D721Med (cell line): ENCODE measurements around the gene IGSF23.

ENCODE experiments used
- DNase-seq: peaks from one replicate; pipeline ENCODE4 v3.0.0; 2011; ENCODE audit warnings: low spot score; ENCODE audit not compliant: insufficient read length
- FAIRE-seq: peaks from 2 replicates; lab custom pipeline; 2011; peaks lifted over from hg19 to GRCh38; lab: Jason Lieb, UNC
- CTCF ChIP-seq: IDR thresholded peaks from 2 replicates; pipeline ENCODE4 v1.5.1; 2012; ENCODE audit warnings: mild to moderate bottlenecking, control low read depth; ENCODE audit not compliant: insufficient read depth; ENCODE audit errors: missing control alignments

IGSF23 gene

GRCh38 chr19:44661205-44661604 lies 47.8 kb downstream of the IGSF23 start:
- FAIRE-seq (no peak), DNase-seq (no peak)
- TF ChIP-seq CTCF: no peak

GRCh38 chr19:44661904-44662303 lies 48.5 kb downstream of the IGSF23 start:
- FAIRE-seq: no peak
- TF ChIP-seq CTCF: no peak
- no peak for DNase-seq

- no peak for FAIRE-seq
- TF ChIP-seq CTCF: no peak
- DNase-seq: no peak
Observed at GRCh38 chr19:44662691-44663385, 49.5 kb downstream of the IGSF23 start.

GRCh38 chr19:44663996-44664395 lies 50.6 kb downstream of the IGSF23 start:
- DNase-seq: no peak
- FAIRE-seq: no peak

GRCh38 chr19:44664976-44665375 lies 51.6 kb downstream of the IGSF23 start:
- TF ChIP-seq CTCF: no peak
- DNase-seq (no peak), FAIRE-seq (no peak)

More at GRCh38 chr19:44663996-44664395, 50.6 kb downstream of the IGSF23 start:
- TF ChIP-seq CTCF: no peak

GRCh38 chr19:44666852-44667556 lies 53.6 kb downstream of the IGSF23 start:
- no peak for DNase-seq

More at GRCh38 chr19:44666852-44667556, 53.6 kb downstream of the IGSF23 start:
- TF ChIP-seq CTCF: no peak
- no peak for FAIRE-seq
